Upper lobe of right lung (tissue), 1 donor: ENCODE data around the gene NASP. TPM values are rescaled to one million over a fixed set of nuclear protein-coding genes. Genes with fewer than 3 reads are reported as not detected.

Experiments used
- ATAC-seq: fragments of 200-7000 bp; cut with Tn5 transposase; one replicate; pipeline ENCODE4 v1.9.1; 2020; ENCODE audit warnings: mild to moderate bottlenecking, moderate library complexity
- DNase-seq: peaks from one replicate; pipeline ENCODE4 v3.0.0-alpha.2; 2020
- H3K27ac ChIP-seq: fragments of 200-600 bp; one replicate; pipeline ENCODE4 v1.8.0; 2022
- H3K27me3 ChIP-seq: fragments of 200-600 bp; one replicate; pipeline ENCODE4 v1.8.0; 2022; ENCODE audit warnings: mild to moderate bottlenecking
- H3K36me3 ChIP-seq: fragments of 200-600 bp; one replicate; pipeline ENCODE4 v1.8.0; 2022
- H3K4me1 ChIP-seq: fragments of 200-600 bp; one replicate; pipeline ENCODE4 v1.8.0; 2022
- H3K4me3 ChIP-seq: fragments of 200-600 bp; one replicate; pipeline ENCODE4 v1.8.0; 2022; ENCODE audit warnings: mild to moderate bottlenecking
- H3K9me3 ChIP-seq: fragments of 200-600 bp; one replicate; pipeline ENCODE4 v1.8.0; 2022
- intact Hi-C: fragments of 100-400 bp; cut with DNase I; formaldehyde crosslinking; loops from one replicate; pipeline ENCODE4 v1.11.0; 2022
- total RNA-seq: library from RNA; stranded (reverse); fragmentation: NEBNext Ultra II Directional; extraction: Animal tissue kit (Norgen Biotek cat#: 25700); gene quantifications from one replicate; pipeline ENCODE4 v1.2.1, GENCODE V29; 2021
- TF ChIP-seq, protein P1 (sequence below): fragments of 200-600 bp; IDR thresholded peaks from one replicate; pipeline ENCODE4 v1.8.0; 2022; ENCODE audit warnings: antibody characterized with exemption
- donor health status: DM: no; HTN: yes; CAD: no; lungs with severe emphysema.

The NASP gene
- total RNA-seq, 1 donor from 2014 or later, result 49.8 TPM

DNA sequence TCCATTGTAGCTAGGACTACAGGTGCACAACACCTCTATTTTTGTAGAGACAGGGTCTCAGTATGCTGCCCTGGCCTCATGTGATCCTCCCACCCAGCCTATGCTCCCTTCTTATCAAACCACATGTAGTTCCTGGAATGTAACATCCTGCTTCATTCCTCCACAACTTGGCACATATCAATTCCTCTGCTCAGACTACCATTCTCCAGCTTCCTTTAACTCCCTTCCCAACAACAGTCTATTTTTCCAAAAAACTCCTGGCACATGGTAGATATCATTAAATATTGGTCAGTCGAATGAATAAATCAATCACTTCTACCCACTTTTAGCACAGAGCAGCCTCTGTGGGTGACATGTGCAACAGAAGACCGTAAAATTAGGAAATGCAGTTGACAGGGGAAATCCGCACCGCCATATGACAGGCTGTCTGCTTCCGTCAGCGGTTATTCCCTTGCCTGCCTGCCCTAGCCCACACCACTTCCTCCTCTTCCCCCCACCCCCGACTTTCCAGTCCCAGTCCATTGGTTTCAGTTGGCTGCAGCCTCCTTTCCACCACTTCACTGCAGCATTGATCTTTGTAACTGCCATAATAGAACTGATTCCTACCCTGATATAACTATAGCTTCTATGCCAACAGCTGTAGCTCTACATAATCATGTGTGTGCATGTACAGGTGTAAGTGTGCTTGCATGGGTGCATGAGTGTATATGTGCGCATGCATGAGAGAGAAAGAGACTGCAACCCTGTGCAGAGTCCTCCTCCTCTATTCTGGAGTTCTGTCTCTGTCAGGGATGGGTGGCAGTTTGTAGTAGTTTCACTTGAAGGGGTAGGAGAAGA is 40.0 kb upstream of the NASP start:
- TF ChIP-seq, protein P1, sequence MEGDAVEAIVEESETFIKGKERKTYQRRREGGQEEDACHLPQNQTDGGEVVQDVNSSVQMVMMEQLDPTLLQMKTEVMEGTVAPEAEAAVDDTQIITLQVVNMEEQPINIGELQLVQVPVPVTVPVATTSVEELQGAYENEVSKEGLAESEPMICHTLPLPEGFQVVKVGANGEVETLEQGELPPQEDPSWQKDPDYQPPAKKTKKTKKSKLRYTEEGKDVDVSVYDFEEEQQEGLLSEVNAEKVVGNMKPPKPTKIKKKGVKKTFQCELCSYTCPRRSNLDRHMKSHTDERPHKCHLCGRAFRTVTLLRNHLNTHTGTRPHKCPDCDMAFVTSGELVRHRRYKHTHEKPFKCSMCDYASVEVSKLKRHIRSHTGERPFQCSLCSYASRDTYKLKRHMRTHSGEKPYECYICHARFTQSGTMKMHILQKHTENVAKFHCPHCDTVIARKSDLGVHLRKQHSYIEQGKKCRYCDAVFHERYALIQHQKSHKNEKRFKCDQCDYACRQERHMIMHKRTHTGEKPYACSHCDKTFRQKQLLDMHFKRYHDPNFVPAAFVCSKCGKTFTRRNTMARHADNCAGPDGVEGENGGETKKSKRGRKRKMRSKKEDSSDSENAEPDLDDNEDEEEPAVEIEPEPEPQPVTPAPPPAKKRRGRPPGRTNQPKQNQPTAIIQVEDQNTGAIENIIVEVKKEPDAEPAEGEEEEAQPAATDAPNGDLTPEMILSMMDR, result no peak
- peak overlapping the region; percentile 55 for H3K27ac ChIP-seq
- DNase-seq (peak; percentile 78), ATAC-seq (peak; percentile 92)
- H3K36me3 ChIP-seq, result no peaks in the 10 kb centered on the region
- H3K27me3 ChIP-seq, result no peaks in the 10 kb centered on the region
- intact Hi-C loops, result no loop called here
- H3K4me1 ChIP-seq, result peaks cover 31% of the 10 kb centered on the region
- no peaks in the 10 kb centered on the region for H3K9me3 ChIP-seq
- H3K4me3 ChIP-seq, result no peak overlapping the region

DNA sequence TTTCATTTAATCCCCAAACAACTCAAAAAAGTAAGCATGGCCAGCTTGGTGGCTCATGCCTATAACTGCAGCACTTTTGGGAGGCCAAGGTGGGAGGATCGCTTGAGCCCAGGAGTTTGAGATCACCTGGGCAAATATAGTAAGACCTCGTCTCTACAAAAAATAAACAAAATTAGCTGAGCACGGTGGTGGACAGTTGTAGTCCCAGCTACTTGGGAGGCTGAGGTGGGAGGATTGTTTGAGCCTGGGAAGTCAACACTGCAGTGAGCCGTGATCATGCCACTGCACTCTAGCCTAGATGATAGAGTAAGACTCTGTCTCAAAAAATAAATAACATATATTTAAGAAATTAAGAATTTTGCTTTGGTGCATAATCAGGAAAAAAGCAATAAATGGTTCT is 39.3 kb upstream of the NASP start:
- no peaks in the 10 kb centered on the region for H3K36me3 ChIP-seq
- H3K27ac ChIP-seq, result peak overlapping the region; percentile 36
- peaks cover 31% of the 10 kb centered on the region for H3K4me1 ChIP-seq
- TF ChIP-seq, protein P1, result no peak
- ATAC-seq (no peak), DNase-seq (no peak)
- no peaks in the 10 kb centered on the region for H3K9me3 ChIP-seq
- H3K27me3 ChIP-seq, result no peaks in the 10 kb centered on the region
- intact Hi-C loops, result no loop called here
- no peak overlapping the region for H3K4me3 ChIP-seq

GRCh38 chr1:45545019-45545493 is 38.8 kb upstream of the NASP start:
- TF ChIP-seq, protein P1, result no peak
- Histone ChIP-seq H3K27ac (peak overlapping the region; percentile 36), H3K27me3 (no peaks in the 10 kb centered on the region), H3K9me3 (no peaks in the 10 kb centered on the region), H3K4me1 (peaks cover 33% of the 10 kb centered on the region), H3K36me3 (no peaks in the 10 kb centered on the region), H3K4me3 (no peak overlapping the region)
- intact Hi-C loops, result no loop called here
- ATAC-seq, result no peak
- DNase-seq, result no peak

GRCh38 chr1:45545553-45546310 is 38.1 kb upstream of the NASP start:
- intact Hi-C loops, result no loop called here

More at GRCh38 chr1:45545553-45546310, 38.1 kb upstream of the NASP start:
- ATAC-seq (no peak), DNase-seq (no peak)
- Histone ChIP-seq H3K36me3 (no peaks in the 10 kb centered on the region), H3K27ac (peak overlapping the region; percentile 36), H3K27me3 (no peaks in the 10 kb centered on the region), H3K9me3 (no peaks in the 10 kb centered on the region), H3K4me3 (no peak overlapping the region), H3K4me1 (peaks cover 36% of the 10 kb centered on the region)
- TF ChIP-seq, protein P1, result no peak
